T-helper 1 cell treated with Interleukin-12 subunit alpha and Interleukin-12 subunit beta and Interleukin-4 antibody, amounts not matched to agents 30 ng/mL and 1 ng/mL, for 36 hours (primary cell): Measurements from ENCODE around the gene POR. TPM values are rescaled to one million over a fixed set of nuclear protein-coding genes. Genes with fewer than 3 reads are reported as not detected.
"Not testable (repeated sequence)": the region's sequence is repeated elsewhere in the genome, so short reads cannot be mapped to it uniquely, and the experiment has no call there.

Source experiments
- intact Hi-C: fragments of 100-400 bp; cut with micrococcal nuclease; formaldehyde crosslinking; loops from one replicate; pipeline ENCODE4 v1.15.1; 2024
- total RNA-seq: library from RNA; stranded (reverse); gene quantifications from 2 replicates; pipeline ENCODE4 v1.2.3, GENCODE V29; 2022

Gene POR
- total RNA-seq: 78.0 and 78.2 TPM in 2 replicates

- intact Hi-C loops: loop anchor here (1.0 to 2.0 kb wide), 8 partner anchors 13 to 444 kb away; partner anchors contain the start of genes HIP1, MDH2, TMEM120A and YWHAG
Observed at GRCh38 chr7:75914655-75915415, at the start of gene POR. Gene POR (plus strand): TSS chr7:75915155. CDS start chr7:75954002, 38,847 bp downstream.

GRCh38 chr7:75866114-75866488 is 48.9 kb upstream of the POR start:
- intact Hi-C loops: loop anchor here (1.0 to 5.0 kb wide), 5 partner anchors 154 to 448 kb away; no protein-coding TSS in a partner anchor

- intact Hi-C loops: loop anchor here (1.0 to 5.0 kb wide), 5 partner anchors 154 to 448 kb away; no protein-coding TSS in a partner anchor
Observed at GRCh38 chr7:75866489-75867389, 48.2 kb upstream of the POR start.

- intact Hi-C loops: loop anchor here (2.0 to 5.0 kb wide), 2 partner anchors 263 to 395 kb away; no protein-coding TSS in a partner anchor
Observed at GRCh38 chr7:75867390-75867717, 47.6 kb upstream of the POR start.

- intact Hi-C loops: loop anchor here (5.0 kb wide), 1 partner anchor 394 kb away; no protein-coding TSS in a partner anchor
Observed at GRCh38 chr7:75868153-75868552, 46.8 kb upstream of the POR start.

GRCh38 chr7:75869776-75870379 is 45.1 kb upstream of the POR start:
- intact Hi-C loops: loop anchor here (5.0 kb wide), 1 partner anchor 392 kb away; no protein-coding TSS in a partner anchor

- intact Hi-C loops: no loop called here
Observed at GRCh38 chr7:75870557-75871161, 44.3 kb upstream of the POR start.

GRCh38 chr7:75872073-75872782 is 42.7 kb upstream of the POR start:
- intact Hi-C loops: no loop called here

GRCh38 chr7:75874180-75874579 is 40.8 kb upstream of the POR start:
- intact Hi-C loops: not testable (repeated sequence)

GRCh38 chr7:75875113-75876080 is 39.6 kb upstream of the POR start:
- intact Hi-C loops: loop anchor here (5.0 kb wide), 1 partner anchor 277 kb away; no protein-coding TSS in a partner anchor

GRCh38 chr7:75876126-75876881 is 38.7 kb upstream of the POR start:
- intact Hi-C loops: loop anchor here (5.0 kb wide), 1 partner anchor 276 kb away; no protein-coding TSS in a partner anchor

- intact Hi-C loops: loop anchor here (1.0 to 5.0 kb wide), 8 partner anchors 36 to 480 kb away; partner anchors contain the start of genes HIP1, STYXL1, TMEM120A and YWHAG
Observed at GRCh38 chr7:75878312-75878768, 36.6 kb upstream of the POR start.

GRCh38 chr7:75878769-75879611 is 36.0 kb upstream of the POR start, which contains the start of gene RHBDD2:
Gene RHBDD2 (plus strand): TSS chr7:75879034. CDS start chr7:75879083, 49 bp downstream.
- intact Hi-C loops: loop anchor here (1.0 to 5.0 kb wide), 8 partner anchors 35 to 480 kb away; partner anchors contain the start of genes HIP1, STYXL1, TMEM120A and YWHAG

- intact Hi-C loops: loop anchor here (1.0 to 5.0 kb wide), 4 partner anchors 167 to 479 kb away; partner anchors contain the start of genes STYXL1 and YWHAG
Observed at GRCh38 chr7:75879771-75880184, 35.2 kb upstream of the POR start.

- intact Hi-C loops: loop anchor here (1.0 kb wide), 1 partner anchor 286 kb away; no protein-coding TSS in a partner anchor
Observed at GRCh38 chr7:75880242-75880641, 34.7 kb upstream of the POR start.

GRCh38 chr7:75881436-75882095 is 33.4 kb upstream of the POR start:
- intact Hi-C loops: no loop called here
